ENCODE results near the gene FMNL2.
A peak's percentile ranks its signal among the peaks of the same experiment; 100 is the strongest.

FMNL2 gene

DNA sequence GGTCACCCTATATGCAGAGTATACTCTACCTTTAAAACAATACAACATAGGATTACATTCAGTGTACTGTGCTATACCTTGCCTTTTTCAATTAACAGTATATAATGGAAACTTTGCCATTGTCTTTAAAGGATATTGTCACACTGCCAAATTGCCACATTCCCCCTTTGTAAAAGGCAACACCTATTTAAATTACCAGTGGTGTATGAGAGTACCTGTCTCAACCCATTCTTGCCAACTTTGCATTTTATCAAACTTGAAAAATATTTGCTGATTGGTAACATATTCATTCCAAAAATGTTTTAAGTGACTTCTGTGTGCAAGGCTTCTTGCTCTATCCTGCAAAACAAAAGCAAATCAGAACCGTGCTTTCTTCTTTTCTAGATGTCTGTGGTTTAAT, 92.9 kb downstream of the FMNL2 start:
- no peak for DNase-seq

GRCh38 chr2:152428800-152429582, 94.0 kb downstream of the FMNL2 start:
- DNase-seq, result no peak

DNA sequence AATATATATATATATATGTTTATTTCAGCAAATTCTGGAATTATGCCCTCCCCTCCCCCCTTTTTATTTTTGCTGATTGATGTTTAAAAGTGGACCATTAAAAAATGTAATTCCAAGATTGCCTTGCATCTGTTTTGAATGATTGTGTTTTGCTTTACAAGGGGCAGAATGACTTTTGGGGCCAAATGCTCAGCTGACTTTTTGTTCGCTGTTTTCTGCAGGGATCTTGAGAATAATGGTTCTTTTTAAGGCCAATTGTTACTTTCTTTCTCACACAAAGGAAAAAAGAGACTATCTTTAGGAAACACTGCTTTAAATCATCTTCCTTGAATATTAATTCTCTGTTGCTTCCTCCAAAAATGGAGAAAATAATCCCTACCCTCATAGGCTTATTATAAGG, 95.9 kb downstream of the FMNL2 start:
- no peak for DNase-seq

DNA sequence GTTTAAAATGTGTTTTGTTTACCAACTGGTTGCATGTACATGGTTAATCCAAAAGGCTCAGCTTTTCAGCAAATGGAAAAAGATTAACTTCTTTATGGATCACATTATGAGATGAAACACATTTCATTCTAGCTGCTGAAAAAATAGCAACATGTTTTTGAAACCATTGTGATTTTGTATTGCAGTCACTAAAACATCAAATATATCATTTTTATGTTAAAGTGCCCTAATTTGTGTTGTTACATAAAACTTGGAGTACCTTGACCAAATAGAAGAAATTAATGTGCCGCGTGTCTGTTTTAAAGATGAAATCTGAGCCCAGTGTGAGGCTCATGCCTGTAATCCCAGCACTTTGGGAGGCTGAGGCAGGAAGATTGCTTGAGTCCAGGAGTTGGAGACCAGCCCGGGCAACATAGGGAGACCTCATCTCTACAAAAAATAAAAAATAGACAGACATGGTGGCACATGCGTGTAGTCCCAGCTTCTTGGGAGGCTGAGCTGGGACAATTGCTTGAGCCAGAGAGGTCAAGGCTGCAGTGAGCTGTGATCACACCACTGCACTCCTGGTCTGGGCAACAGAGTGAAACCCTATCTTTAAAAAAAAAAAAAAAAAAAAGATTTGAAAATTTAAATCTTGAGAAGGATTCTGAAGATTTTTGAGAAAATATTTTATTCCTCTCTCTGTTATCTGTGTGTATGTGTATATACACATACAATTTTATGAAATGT, 96.6 kb downstream of the FMNL2 start:
- DNase-seq, result no peak

GRCh38 chr2:152432206-152432653, 97.3 kb downstream of the FMNL2 start:
- peak; percentile 41 for DNase-seq

DNA sequence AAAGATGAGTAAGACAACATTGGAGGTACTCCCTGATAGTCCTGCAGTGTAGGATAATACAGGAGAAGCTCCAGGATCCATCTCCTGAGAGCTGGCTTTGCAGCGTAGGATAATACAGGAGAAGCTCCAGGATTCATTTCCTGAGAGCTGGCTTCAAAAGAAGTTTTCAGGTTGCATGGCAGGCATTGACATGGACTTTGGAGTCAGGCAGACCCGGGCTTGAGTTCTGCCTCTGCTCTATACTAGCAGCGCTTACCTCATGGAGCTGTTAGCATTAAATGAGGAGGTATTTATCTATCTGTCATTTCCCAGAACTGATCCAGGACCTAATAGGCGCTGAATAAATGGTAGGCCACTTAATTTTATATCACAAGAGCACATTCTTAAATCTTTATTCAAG, 97.8 kb downstream of the FMNL2 start:
- no peak for DNase-seq

GRCh38 chr2:152433289-152433688, 98.3 kb downstream of the FMNL2 start:
- DNase-seq, result no peak

DNA sequence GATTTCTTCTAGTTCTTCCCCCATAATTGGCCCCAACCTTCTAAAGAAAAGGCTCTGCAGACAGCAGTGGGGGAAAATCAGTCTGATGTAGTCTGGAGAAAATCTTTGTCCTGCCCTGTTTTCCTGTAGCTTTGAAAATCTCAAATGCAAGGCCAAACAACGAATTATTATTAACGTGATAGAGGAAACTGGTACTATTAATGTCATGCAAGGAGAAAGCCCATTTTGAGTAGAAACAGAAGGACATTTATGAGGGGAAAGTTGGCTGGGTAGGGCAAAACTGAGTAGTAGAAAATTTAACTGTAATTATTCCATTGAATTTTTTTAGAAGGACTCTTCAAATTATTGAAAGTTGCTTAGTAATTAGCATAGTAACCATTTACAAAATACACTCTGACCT, 98.8 kb downstream of the FMNL2 start:
- DNase-seq, result no peak

- no peak for DNase-seq
Measured at GRCh38 chr2:152434395-152435182, 99.6 kb downstream of the FMNL2 start.

DNA sequence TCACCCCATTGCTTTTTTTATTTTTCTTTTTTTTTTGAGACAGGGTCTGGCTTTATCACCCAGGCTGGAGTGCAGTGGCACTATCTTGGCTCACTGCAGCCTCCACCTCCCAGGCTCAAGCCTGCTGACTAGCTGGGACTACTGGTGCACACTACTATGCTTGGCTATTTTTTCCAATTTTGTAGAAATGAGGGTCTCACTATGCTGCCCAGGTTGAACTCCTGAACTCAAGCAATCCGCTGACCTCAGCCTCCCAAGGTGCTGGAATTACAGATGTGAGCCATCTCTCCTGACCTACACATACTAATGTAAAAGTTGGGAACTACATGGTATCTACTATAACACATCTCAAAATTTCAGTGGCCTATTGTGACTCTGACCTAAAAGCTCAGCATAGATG, 101.2 kb downstream of the FMNL2 start:
- no peak for DNase-seq

GRCh38 chr2:152437276-152438108, 102.5 kb downstream of the FMNL2 start:
- no peak for DNase-seq

GRCh38 chr2:152440049-152440448, 105.1 kb downstream of the FMNL2 start:
- DNase-seq, result no peak

GRCh38 chr2:152440460-152440859, 105.5 kb downstream of the FMNL2 start:
- DNase-seq, result no peak

DNA sequence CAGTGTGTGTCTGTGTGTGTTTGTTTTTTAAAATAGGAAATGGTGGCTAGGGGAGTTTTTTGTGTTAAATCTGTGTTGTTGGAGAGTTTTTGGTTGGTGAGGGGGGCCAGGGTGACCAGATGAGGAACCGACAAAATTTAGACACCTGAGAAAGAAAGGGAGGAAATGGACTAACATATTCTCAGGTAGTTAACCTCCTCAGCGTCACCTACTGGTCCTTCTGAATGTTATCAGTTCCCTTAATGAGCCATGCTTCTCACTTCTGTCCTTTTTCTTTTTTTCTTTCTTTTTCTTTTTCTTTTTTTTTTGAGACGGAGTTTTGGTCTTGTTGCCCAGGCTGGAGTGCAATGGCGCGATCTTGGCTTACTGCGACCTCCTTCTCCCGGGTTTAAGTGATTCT, 107.0 kb downstream of the FMNL2 start:
- DNase-seq, result no peak

GRCh38 chr2:152443771-152444170, 108.8 kb downstream of the FMNL2 start:
- no peak for DNase-seq

- DNase-seq, result no peak
Measured at GRCh38 chr2:152444448-152444847, 109.5 kb downstream of the FMNL2 start.

- no peak for DNase-seq
Measured at GRCh38 chr2:152445375-152445774, 110.4 kb downstream of the FMNL2 start.

DNA sequence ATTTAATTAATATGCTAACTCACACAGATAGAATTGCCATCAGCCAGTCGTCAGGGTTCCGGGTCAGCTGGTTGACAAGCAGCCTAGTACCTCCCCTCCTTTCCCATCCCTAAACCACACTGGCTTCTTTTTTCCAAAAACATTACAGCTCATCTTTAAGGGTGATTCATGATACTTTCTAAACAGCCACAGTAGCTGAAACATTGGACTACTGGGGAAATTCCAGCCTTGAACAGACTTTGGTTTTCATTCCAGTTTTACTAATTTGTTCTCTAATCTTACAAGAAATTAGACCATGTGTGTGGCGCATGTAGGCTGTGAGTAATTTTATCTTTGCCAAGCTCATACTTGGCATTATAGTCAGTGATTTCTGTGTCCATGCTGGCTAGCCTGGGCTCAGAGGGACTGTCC, 110.8 kb downstream of the FMNL2 start:
- no peak for DNase-seq

DNA sequence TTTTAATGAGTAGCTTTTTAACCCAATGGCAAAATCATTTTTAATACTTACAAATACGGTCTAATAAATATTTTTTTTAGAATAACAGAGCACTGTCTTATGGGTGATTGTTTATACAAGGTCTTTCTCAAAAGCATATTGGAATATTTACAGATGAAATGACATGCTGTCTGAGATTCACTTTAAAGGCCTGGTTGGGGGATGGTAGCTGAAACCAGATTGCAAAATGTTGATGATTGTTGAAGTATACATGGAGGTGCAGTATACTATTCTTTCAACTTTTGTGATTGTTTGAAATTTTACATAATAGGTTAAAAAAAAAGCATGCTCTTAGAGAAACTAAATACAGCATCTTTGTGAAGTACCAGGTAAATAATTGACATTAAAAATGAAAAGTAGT, 111.2 kb downstream of the FMNL2 start:
- no peak for DNase-seq

DNA sequence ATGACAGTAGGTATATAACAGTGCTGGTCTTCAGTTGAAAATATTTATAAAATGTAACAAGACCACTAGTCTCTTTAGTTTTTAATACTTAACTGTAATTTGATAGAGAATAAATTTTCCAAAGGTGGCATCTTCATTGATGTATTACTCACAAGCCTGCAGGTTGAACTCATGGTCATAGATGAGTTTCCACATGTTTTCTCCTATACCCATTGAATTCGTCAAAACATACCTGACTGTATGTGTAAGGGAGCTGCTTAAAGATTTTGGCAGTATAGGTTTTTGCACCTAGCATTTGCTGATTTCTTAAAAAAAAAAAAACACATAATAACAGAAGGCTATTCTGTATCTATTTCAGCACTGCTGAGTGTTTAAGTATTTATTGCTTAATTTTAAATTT, 112.9 kb downstream of the FMNL2 start:
- DNase-seq, result no peak

- no peak for DNase-seq
Measured at GRCh38 chr2:152448606-152449005, 113.6 kb downstream of the FMNL2 start.

DNA sequence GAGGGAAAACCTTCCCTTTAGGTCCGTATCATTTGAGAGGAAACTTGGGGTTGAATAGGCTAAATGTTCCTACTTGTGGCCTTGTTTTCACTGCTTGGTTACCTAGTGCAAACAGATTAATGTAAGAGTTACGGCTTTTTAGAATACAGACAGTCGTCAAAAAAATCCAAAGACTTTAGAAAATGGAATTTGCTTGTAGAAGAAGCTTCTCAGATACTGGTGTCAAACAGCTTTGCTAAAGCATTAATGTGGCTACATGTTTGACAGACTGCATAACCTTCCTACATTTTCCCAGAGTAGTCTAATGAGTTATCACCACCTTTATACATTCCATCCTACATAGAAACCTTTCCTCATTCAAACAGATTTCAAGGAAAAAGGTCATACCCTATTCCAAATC, 114.6 kb downstream of the FMNL2 start:
- no peak for DNase-seq

GRCh38 chr2:152450176-152450575, 115.2 kb downstream of the FMNL2 start:
- DNase-seq, result no peak

Data from NCI-H2171 (cell line).